ENCODE data around the gene MAP2. TPM values are rescaled to one million over a fixed set of nuclear protein-coding genes. Genes with fewer than 3 reads are reported as not detected.

The MAP2 gene
- total and polyA plus RNA-seq, 7 experiments from 2014 or later = 0.38 to 0.89 (median 0.47) TPM; not detected in 3

GRCh38 chr2:209424199-209424701, 403 bp downstream of the MAP2 start:
- Histone ChIP-seq H3K27me3 (ENCODE audit: control insufficient read depth in 2 of 2, insufficient read depth in 2 of 2, low read length in 2 of 2) (no peaks in the 10 kb centered on the region), H3K36me3 (ENCODE audit: control insufficient read depth in 2 of 3, insufficient read depth in 3 of 3, low read length in 3 of 3) (no peaks in the 10 kb centered on the region), H3K9me3 (ENCODE audit: control insufficient read depth in 2 of 3, low read length in 3 of 3) (no peaks in the 10 kb centered on the region), H3K27ac (ENCODE audit: low read depth, low read length) (no peak overlapping the region), H3K4me1 (ENCODE audit: control insufficient read depth in 2 of 2, insufficient read depth in 2 of 2, low read length in 2 of 2) (no peaks in the 10 kb centered on the region), H3K4me3 (ENCODE audit: low read length) (peak overlapping the region; percentile 11)
- Mint-ChIP-seq H3K9me3 (peaks cover 0 to 6% (median 0%) of the 10 kb centered on the region in 11 donors), H3K27ac (peak overlapping the region in 1 of 9 donors; percentile 30), H3K27me3 (peaks cover 36 to 73% (median 43%) of the 10 kb centered on the region in 5 donors), H3K4me1 (peaks cover 9 to 24% (median 19%) of the 10 kb centered on the region in 7 donors), H3K4me3 (peak overlapping the region; percentile 69 to 85 (median 80)), H3K36me3 (peaks cover 0 to 3% (median 0%) of the 10 kb centered on the region in 5 donors)
- peak; percentile 20 for ATAC-seq
- ChIA-PET CTCF (no interaction called here), POLR2A (no interaction called here)
- peak in 5 of 9 donors; percentile 2 to 9 (median 4) for DNase-seq
- intact Hi-C loops (cut with micrococcal nuclease) = loop anchor here (10.0 kb wide), 2 partner anchors 131 to 751 kb away; partner anchors contain the start of gene KANSL1L (in 2 of the 2)

GRCh38 chr2:209424781-209425470, 1.1 kb downstream of the MAP2 start:
- no peak for ATAC-seq
- ChIA-PET POLR2A (no interaction called here), CTCF (interaction anchor here (0.7 kb wide), 1 partner anchor 630 kb away, joined by 3 read pairs; no protein-coding TSS in a partner anchor)
- Histone ChIP-seq H3K27me3 (ENCODE audit: control insufficient read depth in 2 of 2, insufficient read depth in 2 of 2, low read length in 2 of 2) (no peaks in the 10 kb centered on the region), H3K4me1 (ENCODE audit: control insufficient read depth in 2 of 2, insufficient read depth in 2 of 2, low read length in 2 of 2) (no peaks in the 10 kb centered on the region), H3K4me3 (ENCODE audit: low read length) (peak overlapping the region; percentile 11), H3K36me3 (ENCODE audit: control insufficient read depth in 2 of 3, insufficient read depth in 3 of 3, low read length in 3 of 3) (no peaks in the 10 kb centered on the region), H3K27ac (ENCODE audit: low read depth, low read length) (no peak overlapping the region), H3K9me3 (ENCODE audit: control insufficient read depth in 2 of 3, low read length in 3 of 3) (no peaks in the 10 kb centered on the region)
- Mint-ChIP-seq H3K4me3 (peak overlapping the region; percentile 69 to 85 (median 80)), H3K27me3 (peaks cover 36 to 71% (median 43%) of the 10 kb centered on the region in 5 donors), H3K4me1 (peaks cover 9 to 24% (median 19%) of the 10 kb centered on the region in 7 donors), H3K27ac (peak overlapping the region in 1 of 9 donors; percentile 30), H3K9me3 (peaks cover 0 to 6% (median 0%) of the 10 kb centered on the region in 11 donors), H3K36me3 (peaks cover 0 to 3% (median 0%) of the 10 kb centered on the region in 5 donors)
- intact Hi-C loops (cut with micrococcal nuclease) = loop anchor here (10.0 kb wide), 2 partner anchors 130 to 750 kb away; partner anchors contain the start of gene KANSL1L (in 2 of the 2)
- DNase-seq = no peak

GRCh38 chr2:209425471-209426071, 1.7 kb downstream of the MAP2 start:
- DNase-seq (peak in 1 of 9 donors; percentile 18), ATAC-seq (no peak)
- no peak overlapping the region for H3K27ac Mint-ChIP-seq
- H3K36me3 Mint-ChIP-seq = peaks cover 0 to 3% (median 0%) of the 10 kb centered on the region in 5 donors
- H3K27me3 Mint-ChIP-seq = peaks cover 36 to 65% (median 43%) of the 10 kb centered on the region in 5 donors
- Histone ChIP-seq H3K4me1 (ENCODE audit: control insufficient read depth in 2 of 2, insufficient read depth in 2 of 2, low read length in 2 of 2) (no peaks in the 10 kb centered on the region), H3K9me3 (ENCODE audit: control insufficient read depth in 2 of 3, low read length in 3 of 3) (no peaks in the 10 kb centered on the region), H3K27ac (ENCODE audit: low read depth, low read length) (no peak overlapping the region), H3K4me3 (ENCODE audit: low read length) (no peak overlapping the region), H3K36me3 (ENCODE audit: control insufficient read depth in 2 of 3, insufficient read depth in 3 of 3, low read length in 3 of 3) (no peaks in the 10 kb centered on the region), H3K27me3 (ENCODE audit: control insufficient read depth in 2 of 2, insufficient read depth in 2 of 2, low read length in 2 of 2) (no peaks in the 10 kb centered on the region)
- POLR2A ChIA-PET = no interaction called here
- peak overlapping the region in 1 of 10 donors; percentile 76 for H3K4me3 Mint-ChIP-seq
- intact Hi-C loops (cut with micrococcal nuclease) = loop anchor here (10.0 kb wide), 2 partner anchors 129 to 749 kb away; partner anchors contain the start of gene KANSL1L (in 2 of the 2)
- CTCF ChIA-PET = interaction anchor here (0.7 kb wide), 1 partner anchor 630 kb away, joined by 3 read pairs; no protein-coding TSS in a partner anchor
- H3K9me3 Mint-ChIP-seq = peaks cover 0 to 6% (median 0%) of the 10 kb centered on the region in 11 donors
- H3K4me1 Mint-ChIP-seq = peaks cover 9 to 24% (median 19%) of the 10 kb centered on the region in 7 donors

- CTCF ChIA-PET = no interaction called here
- H3K4me1 ChIP-seq (ENCODE audit: control insufficient read depth in 2 of 2, insufficient read depth in 2 of 2, low read length in 2 of 2) = no peaks in the 10 kb centered on the region
- H3K36me3 ChIP-seq (ENCODE audit: control insufficient read depth in 2 of 3, insufficient read depth in 3 of 3, low read length in 3 of 3) = no peaks in the 10 kb centered on the region
- intact Hi-C loops (cut with micrococcal nuclease) = loop anchor here (10.0 kb wide), 2 partner anchors 128 to 748 kb away; partner anchors contain the start of gene KANSL1L (in 2 of the 2)
- Mint-ChIP-seq H3K27me3 (peaks cover 36 to 57% (median 43%) of the 10 kb centered on the region in 5 donors), H3K4me1 (peaks cover 9 to 24% (median 19%) of the 10 kb centered on the region in 7 donors), H3K9me3 (peaks cover 0 to 6% (median 0%) of the 10 kb centered on the region in 11 donors), H3K27ac (no peak overlapping the region), H3K36me3 (peaks cover 0 to 3% (median 0%) of the 10 kb centered on the region in 5 donors), H3K4me3 (no peak overlapping the region)
- POLR2A ChIA-PET = no interaction called here
- DNase-seq (no peak), ATAC-seq (no peak)
- no peak overlapping the region for H3K4me3 ChIP-seq (ENCODE audit: low read length)
- H3K27me3 ChIP-seq (ENCODE audit: control insufficient read depth in 2 of 2, insufficient read depth in 2 of 2, low read length in 2 of 2) = no peaks in the 10 kb centered on the region
- no peaks in the 10 kb centered on the region for H3K9me3 ChIP-seq (ENCODE audit: control insufficient read depth in 2 of 3, low read length in 3 of 3)
- no peak overlapping the region for H3K27ac ChIP-seq (ENCODE audit: low read depth, low read length)
Observed at GRCh38 chr2:209426432-209426831, 2.6 kb downstream of the MAP2 start.

- Mint-ChIP-seq H3K9me3 (peaks cover 0 to 2% (median 0%) of the 10 kb centered on the region in 11 donors), H3K27me3 (peaks cover 6 to 18% (median 14%) of the 10 kb centered on the region in 5 donors), H3K27ac (no peak overlapping the region), H3K36me3 (no peaks in the 10 kb centered on the region), H3K4me1 (peaks cover 0 to 4% (median 0%) of the 10 kb centered on the region in 7 donors), H3K4me3 (no peak overlapping the region)
- Histone ChIP-seq H3K9me3 (ENCODE audit: control insufficient read depth in 2 of 3, low read length in 3 of 3) (no peaks in the 10 kb centered on the region), H3K36me3 (ENCODE audit: control insufficient read depth in 2 of 3, insufficient read depth in 3 of 3, low read length in 3 of 3) (no peaks in the 10 kb centered on the region), H3K27ac (ENCODE audit: low read depth, low read length) (no peak overlapping the region), H3K27me3 (ENCODE audit: control insufficient read depth in 2 of 2, insufficient read depth in 2 of 2, low read length in 2 of 2) (no peaks in the 10 kb centered on the region), H3K4me3 (ENCODE audit: low read length) (no peak overlapping the region), H3K4me1 (ENCODE audit: control insufficient read depth in 2 of 2, insufficient read depth in 2 of 2, low read length in 2 of 2) (no peaks in the 10 kb centered on the region)
- POLR2A ChIA-PET = no interaction called here
- DNase-seq (no peak), ATAC-seq (no peak)
- intact Hi-C loops (cut with micrococcal nuclease) = no loop called here
- CTCF ChIA-PET = no interaction called here
Observed at GRCh38 chr2:209431701-209432100, 7.9 kb downstream of the MAP2 start.

- DNase-seq (no peak), ATAC-seq (no peak)
- Histone ChIP-seq H3K9me3 (ENCODE audit: control insufficient read depth in 2 of 3, low read length in 3 of 3) (no peaks in the 10 kb centered on the region), H3K36me3 (ENCODE audit: control insufficient read depth in 2 of 3, insufficient read depth in 3 of 3, low read length in 3 of 3) (no peaks in the 10 kb centered on the region), H3K27ac (ENCODE audit: low read depth, low read length) (no peak overlapping the region), H3K27me3 (ENCODE audit: control insufficient read depth in 2 of 2, insufficient read depth in 2 of 2, low read length in 2 of 2) (no peaks in the 10 kb centered on the region), H3K4me1 (ENCODE audit: control insufficient read depth in 2 of 2, insufficient read depth in 2 of 2, low read length in 2 of 2) (no peaks in the 10 kb centered on the region), H3K4me3 (ENCODE audit: low read length) (no peak overlapping the region)
- ChIA-PET POLR2A (no interaction called here), CTCF (no interaction called here)
- intact Hi-C loops (cut with micrococcal nuclease) = no loop called here
- H3K4me3 Mint-ChIP-seq = no peak overlapping the region
- H3K27me3 Mint-ChIP-seq = no peaks in the 10 kb centered on the region
- H3K4me1 Mint-ChIP-seq = no peaks in the 10 kb centered on the region
- H3K9me3 Mint-ChIP-seq = no peaks in the 10 kb centered on the region
- H3K36me3 Mint-ChIP-seq = no peaks in the 10 kb centered on the region
- H3K27ac Mint-ChIP-seq = no peak overlapping the region
Observed at GRCh38 chr2:209441541-209441940, 17.7 kb downstream of the MAP2 start.
